GM23338 (cell line): ENCODE data around the gene SLC16A2.
A peak's percentile ranks its signal among the peaks of the same experiment; 100 is the strongest.

Experiments used
- CREB1 ChIP-seq: fragments of 250-450 bp; sonication (Bioruptor Pico); IDR thresholded peaks from 2 replicates; pipeline ENCODE4 v1.5.0; 2020; ENCODE audit warnings: low read depth, mild to moderate bottlenecking, moderate library complexity
- EZH2 ChIP-seq: fragments of 200-600 bp; sonication (generic); IDR thresholded peaks from one replicate; pipeline ENCODE4 v1.8.0; 2017; ENCODE audit warnings: antibody characterized with exemption, mild to moderate bottlenecking, low read depth; ENCODE audit not compliant: unreplicated experiment
- EZH2phosphoT487 ChIP-seq: fragments of 200-600 bp; sonication (generic); IDR thresholded peaks from one replicate; pipeline ENCODE4 v1.8.1; 2018; ENCODE audit warnings: antibody characterized with exemption; ENCODE audit not compliant: unreplicated experiment
- JUNB ChIP-seq: IDR thresholded peaks from one replicate; pipeline ENCODE4 v1.6.1; 2016; ENCODE audit warnings: antibody characterized with exemption; ENCODE audit not compliant: unreplicated experiment
- NANOG ChIP-seq: IDR thresholded peaks from 2 replicates; pipeline ENCODE4 v1.6.1; 2016; ENCODE audit warnings: antibody characterized with exemption, borderline replicate concordance
- POLR2AphosphoS5 ChIP-seq: IDR thresholded peaks from 2 replicates; pipeline ENCODE4 v1.6.1; 2016; ENCODE audit warnings: antibody characterized with exemption, low read depth
- STAT1 ChIP-seq: IDR thresholded peaks from one replicate; pipeline ENCODE4 v1.6.1; 2016; ENCODE audit warnings: antibody characterized with exemption; ENCODE audit not compliant: unreplicated experiment
- ZNF114 ChIP-seq: fragments of 250-450 bp; sonication (Bioruptor Pico); IDR thresholded peaks from 2 replicates; pipeline ENCODE4 v1.5.0; 2020; ENCODE audit warnings: mild to moderate bottlenecking, moderate library complexity
- ZNF331 ChIP-seq: fragments of 250-450 bp; sonication (Bioruptor Pico); IDR thresholded peaks from 2 replicates; pipeline ENCODE4 v1.5.0; 2020; ENCODE audit warnings: low read depth, mild to moderate bottlenecking, moderate library complexity
- TF ChIP-seq, protein P1 (sequence below), 2 experiments: fragments of 200-600 bp in 1 of 2; sonication (generic) in 1 of 2; conservative IDR thresholded peaks; 2 replicates each; pipeline versions ENCODE4 v1.5.1 to v1.6.1; 2016 to 2017; ENCODE audit warnings: antibody characterized with exemption in 2 of 2, low read depth in 2 of 2, mild to moderate bottlenecking in 2 of 2, moderate library complexity in 1 of 2
- TF ChIP-seq, protein P2 (sequence below): IDR thresholded peaks from one replicate; pipeline ENCODE4 v1.6.1; 2018; ENCODE audit warnings: antibody characterized with exemption; ENCODE audit not compliant: unreplicated experiment
- TF ChIP-seq, protein P3 (sequence below): IDR thresholded peaks from 2 replicates; pipeline ENCODE4 v1.6.1; 2016; ENCODE audit warnings: antibody characterized with exemption

DNA sequence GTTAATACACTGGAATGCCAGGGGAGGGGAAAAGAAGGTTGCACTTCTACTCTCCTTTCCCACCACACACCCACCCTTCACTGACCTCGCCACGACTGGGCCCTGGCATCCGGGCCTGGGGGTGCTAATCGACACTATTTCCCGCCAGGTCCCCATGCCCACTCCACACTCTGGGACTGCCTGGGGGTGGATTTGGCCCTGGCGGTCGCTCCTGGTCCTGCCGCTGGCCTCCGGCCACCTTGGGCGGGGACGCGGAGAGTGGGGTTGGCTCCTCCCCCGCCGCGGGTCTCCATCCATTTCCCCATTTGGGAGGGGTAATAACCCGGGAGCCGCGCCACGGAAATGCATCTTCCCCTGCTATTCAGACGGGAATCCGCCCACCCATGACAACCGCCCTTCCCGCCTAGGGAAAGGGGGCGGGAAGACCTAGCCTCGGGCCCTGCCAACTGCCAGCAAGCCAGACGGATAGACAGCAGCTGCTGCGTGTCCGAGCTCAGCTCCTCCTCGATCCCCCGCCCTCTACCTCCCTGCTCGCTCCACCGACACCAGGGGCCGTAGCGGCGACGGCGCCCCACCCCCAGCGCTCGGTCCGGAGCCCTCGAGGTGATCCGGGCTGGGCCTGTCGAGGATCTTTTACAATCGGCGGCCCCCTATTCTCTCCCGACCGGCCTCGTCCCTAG lies 115.0 kb downstream of the SLC16A2 start:
- TF ChIP-seq, protein P1, sequence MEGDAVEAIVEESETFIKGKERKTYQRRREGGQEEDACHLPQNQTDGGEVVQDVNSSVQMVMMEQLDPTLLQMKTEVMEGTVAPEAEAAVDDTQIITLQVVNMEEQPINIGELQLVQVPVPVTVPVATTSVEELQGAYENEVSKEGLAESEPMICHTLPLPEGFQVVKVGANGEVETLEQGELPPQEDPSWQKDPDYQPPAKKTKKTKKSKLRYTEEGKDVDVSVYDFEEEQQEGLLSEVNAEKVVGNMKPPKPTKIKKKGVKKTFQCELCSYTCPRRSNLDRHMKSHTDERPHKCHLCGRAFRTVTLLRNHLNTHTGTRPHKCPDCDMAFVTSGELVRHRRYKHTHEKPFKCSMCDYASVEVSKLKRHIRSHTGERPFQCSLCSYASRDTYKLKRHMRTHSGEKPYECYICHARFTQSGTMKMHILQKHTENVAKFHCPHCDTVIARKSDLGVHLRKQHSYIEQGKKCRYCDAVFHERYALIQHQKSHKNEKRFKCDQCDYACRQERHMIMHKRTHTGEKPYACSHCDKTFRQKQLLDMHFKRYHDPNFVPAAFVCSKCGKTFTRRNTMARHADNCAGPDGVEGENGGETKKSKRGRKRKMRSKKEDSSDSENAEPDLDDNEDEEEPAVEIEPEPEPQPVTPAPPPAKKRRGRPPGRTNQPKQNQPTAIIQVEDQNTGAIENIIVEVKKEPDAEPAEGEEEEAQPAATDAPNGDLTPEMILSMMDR (conservative IDR thresholded peaks at IDR 0.05; ENCODE audit: low read depth in 2 of 2): peak; percentile 0 to 38; a peak in 2 of 4 replicates
- TF ChIP-seq EZH2 (no peak), EZH2phosphoT487 (no peak), NANOG (no peak), JUNB (no peak), POLR2AphosphoS5 (0 out of 2 replicates have a peak, but pooled peaks have one; percentile 30), ZNF114 (no peak), CREB1 (CRISPR knock-in tag) (no peak), STAT1 (no peak), ZNF331 (CRISPR knock-in tag) (no peak)
- TF ChIP-seq, protein P2, sequence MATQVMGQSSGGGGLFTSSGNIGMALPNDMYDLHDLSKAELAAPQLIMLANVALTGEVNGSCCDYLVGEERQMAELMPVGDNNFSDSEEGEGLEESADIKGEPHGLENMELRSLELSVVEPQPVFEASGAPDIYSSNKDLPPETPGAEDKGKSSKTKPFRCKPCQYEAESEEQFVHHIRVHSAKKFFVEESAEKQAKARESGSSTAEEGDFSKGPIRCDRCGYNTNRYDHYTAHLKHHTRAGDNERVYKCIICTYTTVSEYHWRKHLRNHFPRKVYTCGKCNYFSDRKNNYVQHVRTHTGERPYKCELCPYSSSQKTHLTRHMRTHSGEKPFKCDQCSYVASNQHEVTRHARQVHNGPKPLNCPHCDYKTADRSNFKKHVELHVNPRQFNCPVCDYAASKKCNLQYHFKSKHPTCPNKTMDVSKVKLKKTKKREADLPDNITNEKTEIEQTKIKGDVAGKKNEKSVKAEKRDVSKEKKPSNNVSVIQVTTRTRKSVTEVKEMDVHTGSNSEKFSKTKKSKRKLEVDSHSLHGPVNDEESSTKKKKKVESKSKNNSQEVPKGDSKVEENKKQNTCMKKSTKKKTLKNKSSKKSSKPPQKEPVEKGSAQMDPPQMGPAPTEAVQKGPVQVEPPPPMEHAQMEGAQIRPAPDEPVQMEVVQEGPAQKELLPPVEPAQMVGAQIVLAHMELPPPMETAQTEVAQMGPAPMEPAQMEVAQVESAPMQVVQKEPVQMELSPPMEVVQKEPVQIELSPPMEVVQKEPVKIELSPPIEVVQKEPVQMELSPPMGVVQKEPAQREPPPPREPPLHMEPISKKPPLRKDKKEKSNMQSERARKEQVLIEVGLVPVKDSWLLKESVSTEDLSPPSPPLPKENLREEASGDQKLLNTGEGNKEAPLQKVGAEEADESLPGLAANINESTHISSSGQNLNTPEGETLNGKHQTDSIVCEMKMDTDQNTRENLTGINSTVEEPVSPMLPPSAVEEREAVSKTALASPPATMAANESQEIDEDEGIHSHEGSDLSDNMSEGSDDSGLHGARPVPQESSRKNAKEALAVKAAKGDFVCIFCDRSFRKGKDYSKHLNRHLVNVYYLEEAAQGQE: no peak
- TF ChIP-seq, protein P3, sequence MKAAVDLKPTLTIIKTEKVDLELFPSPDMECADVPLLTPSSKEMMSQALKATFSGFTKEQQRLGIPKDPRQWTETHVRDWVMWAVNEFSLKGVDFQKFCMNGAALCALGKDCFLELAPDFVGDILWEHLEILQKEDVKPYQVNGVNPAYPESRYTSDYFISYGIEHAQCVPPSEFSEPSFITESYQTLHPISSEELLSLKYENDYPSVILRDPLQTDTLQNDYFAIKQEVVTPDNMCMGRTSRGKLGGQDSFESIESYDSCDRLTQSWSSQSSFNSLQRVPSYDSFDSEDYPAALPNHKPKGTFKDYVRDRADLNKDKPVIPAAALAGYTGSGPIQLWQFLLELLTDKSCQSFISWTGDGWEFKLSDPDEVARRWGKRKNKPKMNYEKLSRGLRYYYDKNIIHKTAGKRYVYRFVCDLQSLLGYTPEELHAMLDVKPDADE: no peak
